Endothelial cell (in vitro differentiated cells): ENCODE measurements around the gene NRIP2. TPM values are rescaled to one million over a fixed set of nuclear protein-coding genes. Genes with fewer than 3 reads are reported as not detected.

Experiments used
- DNase-seq: peaks from one replicate; pipeline ENCODE4 v3.0.0; 2021; ENCODE audit warnings: low spot score
- H3K27ac Mint-ChIP-seq: one replicate; pipeline ENCODE4 v1.8.0; 2021; ENCODE audit warnings: mixed read lengths, inconsistent platforms; ENCODE audit not compliant: unreplicated experiment
- H3K27me3 Mint-ChIP-seq: one replicate; pipeline ENCODE4 v1.8.0; 2021; ENCODE audit warnings: mild to moderate bottlenecking, moderate library complexity, mixed read lengths, inconsistent platforms; ENCODE audit not compliant: unreplicated experiment
- H3K36me3 Mint-ChIP-seq: one replicate; pipeline ENCODE4 v1.8.0; 2021; ENCODE audit warnings: mild to moderate bottlenecking, low read depth, mixed read lengths, inconsistent platforms; ENCODE audit not compliant: unreplicated experiment
- H3K4me1 Mint-ChIP-seq: one replicate; pipeline ENCODE4 v1.8.0; 2021; ENCODE audit warnings: mild to moderate bottlenecking, mixed read lengths, inconsistent platforms; ENCODE audit not compliant: unreplicated experiment
- H3K4me3 Mint-ChIP-seq: one replicate; pipeline ENCODE4 v1.8.0; 2021; ENCODE audit warnings: mild to moderate bottlenecking, mixed read lengths, inconsistent platforms; ENCODE audit not compliant: unreplicated experiment
- H3K9me3 Mint-ChIP-seq: one replicate; pipeline ENCODE4 v1.8.0; 2021; ENCODE audit warnings: mixed read lengths, inconsistent platforms; ENCODE audit not compliant: unreplicated experiment
- total RNA-seq: library from RNA; stranded (reverse); fragmentation: NEBNext Ultra II Directional; extraction: Animal tissue kit (Norgen Biotek cat#: 25700); gene quantifications from one replicate; pipeline ENCODE4 v1.2.1, GENCODE V29; 2021; ENCODE audit not compliant: unreplicated experiment
- TF ChIP-seq, protein P1 (sequence below): fragments of 200-600 bp; sonication (generic); IDR thresholded peaks from one replicate; pipeline ENCODE4 v1.5.0; 2021; ENCODE audit warnings: antibody characterized with exemption; ENCODE audit not compliant: unreplicated experiment

Gene NRIP2
- total RNA-seq, 1 donor from 2014 or later = 0.13 TPM

- no peak overlapping the region for H3K4me3 Mint-ChIP-seq
- H3K27ac Mint-ChIP-seq = no peak overlapping the region
- peaks cover 59% of the 10 kb centered on the region for H3K36me3 Mint-ChIP-seq
- H3K9me3 Mint-ChIP-seq = no peaks in the 10 kb centered on the region
- peaks cover 7% of the 10 kb centered on the region for H3K27me3 Mint-ChIP-seq
- TF ChIP-seq, protein P1, sequence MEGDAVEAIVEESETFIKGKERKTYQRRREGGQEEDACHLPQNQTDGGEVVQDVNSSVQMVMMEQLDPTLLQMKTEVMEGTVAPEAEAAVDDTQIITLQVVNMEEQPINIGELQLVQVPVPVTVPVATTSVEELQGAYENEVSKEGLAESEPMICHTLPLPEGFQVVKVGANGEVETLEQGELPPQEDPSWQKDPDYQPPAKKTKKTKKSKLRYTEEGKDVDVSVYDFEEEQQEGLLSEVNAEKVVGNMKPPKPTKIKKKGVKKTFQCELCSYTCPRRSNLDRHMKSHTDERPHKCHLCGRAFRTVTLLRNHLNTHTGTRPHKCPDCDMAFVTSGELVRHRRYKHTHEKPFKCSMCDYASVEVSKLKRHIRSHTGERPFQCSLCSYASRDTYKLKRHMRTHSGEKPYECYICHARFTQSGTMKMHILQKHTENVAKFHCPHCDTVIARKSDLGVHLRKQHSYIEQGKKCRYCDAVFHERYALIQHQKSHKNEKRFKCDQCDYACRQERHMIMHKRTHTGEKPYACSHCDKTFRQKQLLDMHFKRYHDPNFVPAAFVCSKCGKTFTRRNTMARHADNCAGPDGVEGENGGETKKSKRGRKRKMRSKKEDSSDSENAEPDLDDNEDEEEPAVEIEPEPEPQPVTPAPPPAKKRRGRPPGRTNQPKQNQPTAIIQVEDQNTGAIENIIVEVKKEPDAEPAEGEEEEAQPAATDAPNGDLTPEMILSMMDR = no peak
- peaks cover 10% of the 10 kb centered on the region for H3K4me1 Mint-ChIP-seq
- DNase-seq = no peak
These were observed 33.6 kb downstream of the NRIP2 start for GRCh38 chr12:2801044-2801783.

DNA sequence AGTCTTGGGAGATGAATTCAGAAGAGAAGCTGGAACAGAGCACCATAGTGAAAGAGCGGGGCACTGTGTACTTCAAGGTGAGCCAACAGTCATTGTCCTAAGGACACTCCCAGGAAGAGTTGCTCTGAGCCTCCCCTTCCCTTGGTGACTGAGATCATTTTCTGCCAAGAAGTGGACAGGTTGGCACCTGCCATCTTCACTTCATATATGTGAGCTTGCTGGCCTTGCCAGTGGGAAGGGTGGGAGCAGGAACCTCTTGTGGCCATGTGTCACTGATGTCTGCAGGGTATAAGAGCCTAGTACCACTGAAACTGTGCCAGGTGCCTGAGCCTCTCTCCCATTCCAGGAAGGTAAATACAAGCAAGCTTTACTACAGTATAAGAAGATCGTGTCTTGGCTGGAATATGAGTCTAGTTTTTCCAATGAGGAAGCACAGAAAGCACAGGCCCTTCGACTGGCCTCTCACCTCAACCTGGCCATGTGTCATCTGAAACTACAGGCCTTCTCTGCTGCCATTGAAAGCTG, 34.7 kb downstream of the NRIP2 start:
- Mint-ChIP-seq H3K4me3 (no peak overlapping the region), H3K27me3 (peaks cover 6% of the 10 kb centered on the region), H3K9me3 (no peaks in the 10 kb centered on the region), H3K36me3 (peaks cover 55% of the 10 kb centered on the region), H3K27ac (no peak overlapping the region), H3K4me1 (peaks cover 13% of the 10 kb centered on the region)
- DNase-seq = no peak
- TF ChIP-seq, protein P1 = no peak

DNA sequence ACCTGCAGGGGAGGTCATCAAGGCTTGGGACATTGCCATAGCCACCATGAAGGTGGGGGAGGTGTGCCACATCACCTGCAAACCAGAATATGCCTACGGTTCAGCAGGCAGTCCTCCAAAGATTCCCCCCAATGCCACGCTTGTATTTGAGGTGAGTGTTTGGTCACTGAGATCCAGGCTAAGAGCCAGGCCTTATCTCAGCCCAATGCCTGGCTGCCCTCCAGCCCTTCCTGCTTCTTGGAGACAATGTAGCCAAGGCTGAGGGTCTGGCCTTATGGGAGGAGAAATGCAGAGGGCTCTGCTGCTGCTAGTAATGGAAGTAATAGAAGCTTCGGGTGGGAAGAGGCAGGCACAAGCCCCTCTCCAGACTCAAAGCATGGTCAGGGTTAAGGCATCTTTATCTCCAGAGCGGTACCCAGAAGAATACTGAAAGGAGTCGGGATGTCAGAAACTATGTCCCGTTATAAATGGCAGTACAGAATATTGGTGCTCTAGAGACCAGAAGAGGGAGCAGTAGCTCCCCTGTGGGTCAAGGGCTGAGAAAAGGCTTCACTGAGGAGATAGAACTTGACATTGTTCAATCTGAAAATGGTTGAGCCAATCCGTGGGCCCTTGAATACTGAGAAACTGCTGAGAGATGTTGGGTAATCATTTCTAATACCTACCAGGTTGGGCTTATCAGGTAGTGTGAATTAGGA, 37.0 kb downstream of the NRIP2 start:
- H3K4me3 Mint-ChIP-seq = peak overlapping the region; percentile 78
- no peak for DNase-seq
- H3K27me3 Mint-ChIP-seq = peaks cover 8% of the 10 kb centered on the region
- no peaks in the 10 kb centered on the region for H3K9me3 Mint-ChIP-seq
- H3K4me1 Mint-ChIP-seq = peaks cover 14% of the 10 kb centered on the region
- H3K27ac Mint-ChIP-seq = no peak overlapping the region
- peaks cover 40% of the 10 kb centered on the region for H3K36me3 Mint-ChIP-seq
- TF ChIP-seq, protein P1 = no peak

GRCh38 chr12:2796187-2796666, 38.6 kb downstream of the NRIP2 start:
- H3K9me3 Mint-ChIP-seq = no peaks in the 10 kb centered on the region
- peaks cover 8% of the 10 kb centered on the region for H3K27me3 Mint-ChIP-seq
- H3K4me1 Mint-ChIP-seq = peaks cover 18% of the 10 kb centered on the region
- peaks cover 34% of the 10 kb centered on the region for H3K36me3 Mint-ChIP-seq
- peak overlapping the region; percentile 50 for H3K27ac Mint-ChIP-seq
- TF ChIP-seq, protein P1 = no peak
- peak; percentile 8 for DNase-seq
- H3K4me3 Mint-ChIP-seq = peak overlapping the region; percentile 95
